H9 (cell line): ENCODE data around the gene DGCR2. TPM values are rescaled to one million over a fixed set of nuclear protein-coding genes. Genes with fewer than 3 reads are reported as not detected.

Experiments used
- DNase-seq: peaks from one replicate; pipeline ENCODE4 v3.0.0-alpha.2; 2017
- H2AFZ ChIP-seq: one replicate; pipeline ENCODE4 v1.6.1; 2013; ENCODE audit warnings: mild to moderate bottlenecking, low read length, control low read depth, moderate library complexity
- H2AK5ac ChIP-seq: 2 replicates; pipeline ENCODE4 v1.6.1; 2013; ENCODE audit warnings: low read length, control low read depth, mixed read lengths; ENCODE audit not compliant: insufficient read length
- H2BK120ac ChIP-seq: one replicate; pipeline ENCODE4 v1.6.1; 2013; ENCODE audit warnings: low read depth, mild to moderate bottlenecking, low read length, control low read depth, inconsistent platforms; ENCODE audit not compliant: poor library complexity, severe bottlenecking
- H2BK12ac ChIP-seq: 2 replicates; pipeline ENCODE4 v1.6.1; 2013; ENCODE audit warnings: low read length, control low read depth, mixed read lengths, low read depth; ENCODE audit not compliant: insufficient read length
- H2BK15ac ChIP-seq: 2 replicates; pipeline ENCODE4 v1.6.1; 2013; ENCODE audit warnings: low read depth, low read length, control low read depth
- H2BK20ac ChIP-seq: one replicate; pipeline ENCODE4 v1.6.1; 2013; ENCODE audit warnings: low read depth, mild to moderate bottlenecking, low read length, control low read depth, inconsistent platforms; ENCODE audit not compliant: poor library complexity, severe bottlenecking
- H2BK5ac ChIP-seq: 2 replicates; pipeline ENCODE4 v1.6.1; 2013; ENCODE audit warnings: low read length, control low read depth, mixed read lengths; ENCODE audit not compliant: insufficient read length
- H3K14ac ChIP-seq: 2 replicates; pipeline ENCODE4 v1.6.1; 2013; ENCODE audit warnings: low read length, control low read depth; ENCODE audit not compliant: insufficient read depth
- H3K18ac ChIP-seq: 2 replicates; pipeline ENCODE4 v1.6.1; 2013; ENCODE audit warnings: low read depth, mild to moderate bottlenecking, mixed read lengths, low read length, control low read depth; ENCODE audit not compliant: insufficient read length
- H3K23ac ChIP-seq: 2 replicates; pipeline ENCODE4 v1.6.1; 2013; ENCODE audit warnings: low read length, control low read depth, mixed read lengths, low read depth; ENCODE audit not compliant: insufficient read length
- H3K23me2 ChIP-seq: 2 replicates; pipeline ENCODE4 v1.6.1; 2013; ENCODE audit warnings: low read depth, mild to moderate bottlenecking, mixed read lengths, low read length, control low read depth; ENCODE audit not compliant: insufficient read length, poor library complexity, severe bottlenecking
- H3K27ac ChIP-seq: 2 replicates; pipeline ENCODE4 v1.5.1; 2013; ENCODE audit warnings: low read length, control low read depth, mixed read lengths, low read depth; ENCODE audit not compliant: insufficient read length
- H3K27me3 ChIP-seq: 2 replicates; pipeline ENCODE4 v1.6.1; 2013; ENCODE audit warnings: low read length, control low read depth, inconsistent platforms; ENCODE audit not compliant: insufficient read depth
- H3K4ac ChIP-seq: 2 replicates; pipeline ENCODE4 v1.6.1; 2013; ENCODE audit warnings: low read depth, mild to moderate bottlenecking, control low read depth, inconsistent platforms, low read length, moderate library complexity
- H3K4me1 ChIP-seq: 2 replicates; pipeline ENCODE4 v1.6.1; 2013; ENCODE audit warnings: low read length, control low read depth, inconsistent platforms; ENCODE audit not compliant: insufficient read depth
- H3K4me2 ChIP-seq: 2 replicates; pipeline ENCODE4 v1.6.1; 2013; ENCODE audit warnings: low read length, control low read depth, mixed read lengths; ENCODE audit not compliant: insufficient read length, insufficient read depth
- H3K56ac ChIP-seq: 2 replicates; pipeline ENCODE4 v1.6.1; 2013; ENCODE audit warnings: low read depth, mild to moderate bottlenecking, mixed read lengths, low read length, control low read depth; ENCODE audit not compliant: insufficient read length
- H3K79me1 ChIP-seq: 2 replicates; pipeline ENCODE4 v1.6.1; 2013; ENCODE audit warnings: low read depth, mild to moderate bottlenecking, moderate library complexity, low read length, control low read depth, inconsistent platforms; ENCODE audit not compliant: insufficient read depth, poor library complexity, severe bottlenecking
- H3K79me2 ChIP-seq: 2 replicates; pipeline ENCODE4 v1.6.1; 2013; ENCODE audit warnings: low read length, control low read depth, inconsistent platforms; ENCODE audit not compliant: insufficient read depth
- H3K9ac ChIP-seq: 2 replicates; pipeline ENCODE4 v1.6.1; 2013; ENCODE audit warnings: low read length, control low read depth, mixed read lengths; ENCODE audit not compliant: insufficient read length; ENCODE audit errors: extremely low read depth
- H3K9me3 ChIP-seq: one replicate; pipeline ENCODE4 v1.6.1; 2013; ENCODE audit warnings: low read depth, low read length, inconsistent platforms; ENCODE audit not compliant: control insufficient read depth
- H3T11ph ChIP-seq: one replicate; pipeline ENCODE4 v1.6.1; 2013; ENCODE audit warnings: mild to moderate bottlenecking, low read length, control low read depth, inconsistent platforms
- H4K20me1 ChIP-seq: one replicate; pipeline ENCODE4 v1.6.1; 2013; ENCODE audit not compliant: control insufficient read depth, insufficient read length, insufficient read depth
- H4K5ac ChIP-seq: 2 replicates; pipeline ENCODE4 v1.6.1; 2013; ENCODE audit warnings: low read depth, mild to moderate bottlenecking, mixed read lengths, low read length, control low read depth; ENCODE audit not compliant: insufficient read length
- H4K8ac ChIP-seq: replicated peaks from 2 replicates; pipeline ENCODE4 v1.6.1; 2013; ENCODE audit warnings: low read length, control low read depth, mixed read lengths, low read depth; ENCODE audit not compliant: insufficient read length
- H4K91ac ChIP-seq: 2 replicates; pipeline ENCODE4 v1.6.1; 2013; ENCODE audit warnings: low read depth, mild to moderate bottlenecking, moderate library complexity, mixed read lengths, low read length, control low read depth; ENCODE audit not compliant: insufficient read length
- H3K27ac Mint-ChIP-seq, 3 experiments: 2 replicates in 2 of 3; 3 replicates in 1 of 3; pipeline ENCODE4 v1.8.0; 2020 to 2021; ENCODE audit warnings: mixed read lengths in 3 of 3, mild to moderate bottlenecking in 1 of 3, moderate library complexity in 1 of 3
- H3K27me3 Mint-ChIP-seq: 2 replicates; pipeline ENCODE4 v1.8.0; 2021; ENCODE audit warnings: low read depth, mild to moderate bottlenecking, moderate library complexity, mixed read lengths
- H3K36me3 Mint-ChIP-seq, 3 experiments: 2 replicates in 2 of 3; 3 replicates in 1 of 3; pipeline ENCODE4 v1.8.0; 2020 to 2021; ENCODE audit warnings: low read depth in 3 of 3, mixed read lengths in 3 of 3; ENCODE audit not compliant: insufficient read depth in 1 of 3
- H3K4me1 Mint-ChIP-seq, 2 experiments: 2 replicates each; pipeline ENCODE4 v1.8.0; 2020; ENCODE audit warnings: mixed read lengths in 2 of 2
- H3K4me3 Mint-ChIP-seq, 2 experiments: 2 replicates in 1 of 2; 3 replicates in 1 of 2; pipeline ENCODE4 v1.8.0; 2020 to 2021; ENCODE audit warnings: mild to moderate bottlenecking in 2 of 2, mixed read lengths in 2 of 2, moderate library complexity in 1 of 2
- H3K9me3 Mint-ChIP-seq, 2 experiments: 2 replicates in 1 of 2; 3 replicates in 1 of 2; pipeline ENCODE4 v1.8.0; 2020; ENCODE audit warnings: mild to moderate bottlenecking in 2 of 2, mixed read lengths in 2 of 2, moderate library complexity in 1 of 2
- whole genome bisulfite sequencing: extraction: QIAGEN DNeasy Blood & Tissue Kit; methylation state at CpG from one replicate; pipeline ENCODE4 v1.1.7; 2013; ENCODE audit warnings: missing lambda C conversion rate, low lambda C conversion rate, mixed read lengths; ENCODE audit not compliant: insufficient read length; ENCODE audit errors: extremely low coverage; 5-methylcytosine and 5-hydroxymethylcytosine counted together
- total RNA-seq: library from RNA; stranded (reverse); gene quantifications from 2 replicates; pipeline ENCODE4 v1.2.1, GENCODE V29; 2021
- TF ChIP-seq, protein P1 (sequence below): fragments of 200-600 bp; sonication (generic); conservative IDR thresholded peaks from 3 replicates; pipeline ENCODE4 v1.8.0; 2021; ENCODE audit warnings: antibody characterized with exemption, mild to moderate bottlenecking

The DGCR2 gene
- total RNA-seq, 1 experiment from 2014 or later, result 47.2 TPM

GRCh38 chr22:19146215-19146968, 24.2 kb upstream of the DGCR2 start:
- H3K27ac Mint-ChIP-seq, result 0 out of 7 replicates have a peak overlapping the region, but pooled peaks of 1 of the 3 experiments have one; percentile 6
- H3K23ac ChIP-seq, result no peak overlapping the region
- peaks cover 47% of the 10 kb centered on the region for H3K27me3 Mint-ChIP-seq
- WGBS, result no CpG with 5 or more reads among the region's 11 CpGs
- H3K9ac ChIP-seq, result no peak overlapping the region
- no peak overlapping the region for H2BK5ac ChIP-seq
- no peak for DNase-seq
- no peaks in the 10 kb centered on the region for H3K9me3 ChIP-seq
- H2BK120ac ChIP-seq, result no peak overlapping the region
- H3K56ac ChIP-seq, result no peak overlapping the region
- H4K8ac ChIP-seq, result no peak overlapping the region
- no peak overlapping the region for H2BK12ac ChIP-seq
- no peak overlapping the region for H4K5ac ChIP-seq
- no peak overlapping the region for H3K27ac ChIP-seq
- peaks cover 7 to 16% (median 12%) of the 10 kb centered on the region in 3 experiments for H3K36me3 Mint-ChIP-seq
- H2AK5ac ChIP-seq, result no peak overlapping the region
- H4K91ac ChIP-seq, result no peak overlapping the region
- no peak overlapping the region for H2BK15ac ChIP-seq
- H3K79me2 ChIP-seq, result peaks cover 3% of the 10 kb centered on the region; the same call in 1 of the 2 replicates
- H4K20me1 ChIP-seq, result no peaks in the 10 kb centered on the region
- H3K4me1 Mint-ChIP-seq, result peaks cover 17 to 29% of the 10 kb centered on the region in 2 experiments
- H3T11ph ChIP-seq, result no peak overlapping the region
- no peak overlapping the region for H3K4ac ChIP-seq
- H3K79me1 ChIP-seq, result no peaks in the 10 kb centered on the region
- no peak overlapping the region for H3K18ac ChIP-seq
- H3K23me2 ChIP-seq, result peaks cover 8% of the 10 kb centered on the region
- H2BK20ac ChIP-seq, result no peak overlapping the region
- peaks cover 6% of the 10 kb centered on the region in 2 experiments for H3K9me3 Mint-ChIP-seq
- H2AFZ ChIP-seq, result no peak overlapping the region
- no peak overlapping the region for H3K4me3 Mint-ChIP-seq
- no peak overlapping the region for H3K14ac ChIP-seq
- no peaks in the 10 kb centered on the region for H3K4me1 ChIP-seq
- TF ChIP-seq, protein P1, sequence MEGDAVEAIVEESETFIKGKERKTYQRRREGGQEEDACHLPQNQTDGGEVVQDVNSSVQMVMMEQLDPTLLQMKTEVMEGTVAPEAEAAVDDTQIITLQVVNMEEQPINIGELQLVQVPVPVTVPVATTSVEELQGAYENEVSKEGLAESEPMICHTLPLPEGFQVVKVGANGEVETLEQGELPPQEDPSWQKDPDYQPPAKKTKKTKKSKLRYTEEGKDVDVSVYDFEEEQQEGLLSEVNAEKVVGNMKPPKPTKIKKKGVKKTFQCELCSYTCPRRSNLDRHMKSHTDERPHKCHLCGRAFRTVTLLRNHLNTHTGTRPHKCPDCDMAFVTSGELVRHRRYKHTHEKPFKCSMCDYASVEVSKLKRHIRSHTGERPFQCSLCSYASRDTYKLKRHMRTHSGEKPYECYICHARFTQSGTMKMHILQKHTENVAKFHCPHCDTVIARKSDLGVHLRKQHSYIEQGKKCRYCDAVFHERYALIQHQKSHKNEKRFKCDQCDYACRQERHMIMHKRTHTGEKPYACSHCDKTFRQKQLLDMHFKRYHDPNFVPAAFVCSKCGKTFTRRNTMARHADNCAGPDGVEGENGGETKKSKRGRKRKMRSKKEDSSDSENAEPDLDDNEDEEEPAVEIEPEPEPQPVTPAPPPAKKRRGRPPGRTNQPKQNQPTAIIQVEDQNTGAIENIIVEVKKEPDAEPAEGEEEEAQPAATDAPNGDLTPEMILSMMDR, result peak; percentile 32; the same call in 2 of the 3 replicates
- no peak overlapping the region for H3K4me2 ChIP-seq
- peaks cover 36% of the 10 kb centered on the region for H3K27me3 ChIP-seq
